ENCODE data around the gene MED23. TPM values are rescaled to one million over a fixed set of nuclear protein-coding genes. Genes with fewer than 3 reads are reported as not detected.

Gene MED23
- total RNA-seq, 1 donor from 2014 or later, result 38.8 TPM

GRCh38 chr6:131555992-131556391 lies 72.0 kb downstream of the MED23 start:
- no peaks in the 10 kb centered on the region for H3K36me3 Mint-ChIP-seq (ENCODE audit: unreplicated experiment)
- H3K27me3 Mint-ChIP-seq (ENCODE audit: unreplicated experiment), result no peaks in the 10 kb centered on the region
- no peak for TF ChIP-seq CTCF (IDR thresholded peaks at IDR 0.05; ENCODE audit: partially characterized antibody, unreplicated experiment)
- H3K9me3 Mint-ChIP-seq (ENCODE audit: unreplicated experiment), result no peaks in the 10 kb centered on the region
- no peak overlapping the region for H3K4me3 Mint-ChIP-seq (ENCODE audit: unreplicated experiment)
- H3K4me1 Mint-ChIP-seq (ENCODE audit: low read depth, unreplicated experiment), result no peaks in the 10 kb centered on the region
- no peak overlapping the region for H3K27ac Mint-ChIP-seq (ENCODE audit: unreplicated experiment)
- DNase-seq, result no peak

GRCh38 chr6:131552572-131552971 lies 75.5 kb downstream of the MED23 start:
- no peak overlapping the region for H3K27ac Mint-ChIP-seq (ENCODE audit: unreplicated experiment)

GRCh38 chr6:131551902-131552301 lies 76.1 kb downstream of the MED23 start:
- no peak for TF ChIP-seq CTCF (IDR thresholded peaks at IDR 0.05; ENCODE audit: partially characterized antibody, unreplicated experiment)
- Mint-ChIP-seq H3K4me1 (ENCODE audit: low read depth, unreplicated experiment) (peaks cover 3% of the 10 kb centered on the region), H3K27me3 (ENCODE audit: unreplicated experiment) (no peaks in the 10 kb centered on the region), H3K9me3 (ENCODE audit: unreplicated experiment) (no peaks in the 10 kb centered on the region), H3K4me3 (ENCODE audit: unreplicated experiment) (no peak overlapping the region), H3K36me3 (ENCODE audit: unreplicated experiment) (no peaks in the 10 kb centered on the region), H3K27ac (ENCODE audit: unreplicated experiment) (no peak overlapping the region)
- DNase-seq, result no peak

More at GRCh38 chr6:131552572-131552971, 75.5 kb downstream of the MED23 start:
- Mint-ChIP-seq H3K9me3 (ENCODE audit: unreplicated experiment) (no peaks in the 10 kb centered on the region), H3K27me3 (ENCODE audit: unreplicated experiment) (no peaks in the 10 kb centered on the region), H3K36me3 (ENCODE audit: unreplicated experiment) (no peaks in the 10 kb centered on the region), H3K4me1 (ENCODE audit: low read depth, unreplicated experiment) (peaks cover 3% of the 10 kb centered on the region), H3K4me3 (ENCODE audit: unreplicated experiment) (no peak overlapping the region)
- no peak for DNase-seq
- TF ChIP-seq CTCF (IDR thresholded peaks at IDR 0.05; ENCODE audit: partially characterized antibody, unreplicated experiment), result no peak

GRCh38 chr6:131549811-131550210 lies 78.2 kb downstream of the MED23 start:
- no peaks in the 10 kb centered on the region for H3K36me3 Mint-ChIP-seq (ENCODE audit: unreplicated experiment)
- H3K27ac Mint-ChIP-seq (ENCODE audit: unreplicated experiment), result no peak overlapping the region
- DNase-seq, result no peak
- no peaks in the 10 kb centered on the region for H3K9me3 Mint-ChIP-seq (ENCODE audit: unreplicated experiment)
- no peaks in the 10 kb centered on the region for H3K27me3 Mint-ChIP-seq (ENCODE audit: unreplicated experiment)
- H3K4me1 Mint-ChIP-seq (ENCODE audit: low read depth, unreplicated experiment), result peaks cover 3% of the 10 kb centered on the region
- H3K4me3 Mint-ChIP-seq (ENCODE audit: unreplicated experiment), result no peak overlapping the region
- TF ChIP-seq CTCF (IDR thresholded peaks at IDR 0.05; ENCODE audit: partially characterized antibody, unreplicated experiment), result no peak

- no peak overlapping the region for H3K4me3 Mint-ChIP-seq (ENCODE audit: unreplicated experiment)
- H3K9me3 Mint-ChIP-seq (ENCODE audit: unreplicated experiment), result peaks cover 2% of the 10 kb centered on the region
- TF ChIP-seq CTCF (IDR thresholded peaks at IDR 0.05; ENCODE audit: partially characterized antibody, unreplicated experiment), result no peak
- H3K4me1 Mint-ChIP-seq (ENCODE audit: low read depth, unreplicated experiment), result peaks cover 3% of the 10 kb centered on the region
- no peaks in the 10 kb centered on the region for H3K36me3 Mint-ChIP-seq (ENCODE audit: unreplicated experiment)
- no peak for DNase-seq
- H3K27me3 Mint-ChIP-seq (ENCODE audit: unreplicated experiment), result no peaks in the 10 kb centered on the region
- H3K27ac Mint-ChIP-seq (ENCODE audit: unreplicated experiment), result no peak overlapping the region
These were observed 79.6 kb downstream of the MED23 start for GRCh38 chr6:131548441-131548840.

Data from glutamatergic neuron (in vitro differentiated cells).